Cardiac septum (tissue), 1 donor: ENCODE results near the gene GPR141. TPM values are rescaled to one million over a fixed set of nuclear protein-coding genes. Genes with fewer than 3 reads are reported as not detected.

ENCODE experiments used
- DNase-seq: peaks from one replicate; pipeline ENCODE4 v3.0.0-alpha.2; 2020; ENCODE audit warnings: low spot score
- intact Hi-C: fragments of 100-400 bp; cut with DNase I; formaldehyde crosslinking; loops from one replicate; pipeline ENCODE4 v1.14.0; 2022
- long read RNA-seq: library from polyadenylated mRNA; unstranded; transcript quantifications from one replicate; pipeline ENCODE4 v2.0.0, GENCODE V29; 2021
- total RNA-seq: library from RNA; stranded (reverse); fragmentation: NEBNext Ultra II Directional; extraction: Animal tissue kit (Norgen Biotek cat#: 25700); gene quantifications from one replicate; pipeline ENCODE4 v1.2.1, GENCODE V29; 2021
- donor health status: DM: no; HTN: no; CAD: no.

The GPR141 gene, protein sequence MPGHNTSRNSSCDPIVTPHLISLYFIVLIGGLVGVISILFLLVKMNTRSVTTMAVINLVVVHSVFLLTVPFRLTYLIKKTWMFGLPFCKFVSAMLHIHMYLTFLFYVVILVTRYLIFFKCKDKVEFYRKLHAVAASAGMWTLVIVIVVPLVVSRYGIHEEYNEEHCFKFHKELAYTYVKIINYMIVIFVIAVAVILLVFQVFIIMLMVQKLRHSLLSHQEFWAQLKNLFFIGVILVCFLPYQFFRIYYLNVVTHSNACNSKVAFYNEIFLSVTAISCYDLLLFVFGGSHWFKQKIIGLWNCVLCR
- 0.40 TPM for total RNA-seq
- long read RNA-seq = 0 reads

GRCh38 chr7:37683246-37684120, at the start of gene GPR141:
Gene GPR141 (plus strand): TSS chr7:37683766. CDS start chr7:37740394, 56,628 bp downstream.
- DNase-seq = no peak
- intact Hi-C loops = no loop called here

DNA sequence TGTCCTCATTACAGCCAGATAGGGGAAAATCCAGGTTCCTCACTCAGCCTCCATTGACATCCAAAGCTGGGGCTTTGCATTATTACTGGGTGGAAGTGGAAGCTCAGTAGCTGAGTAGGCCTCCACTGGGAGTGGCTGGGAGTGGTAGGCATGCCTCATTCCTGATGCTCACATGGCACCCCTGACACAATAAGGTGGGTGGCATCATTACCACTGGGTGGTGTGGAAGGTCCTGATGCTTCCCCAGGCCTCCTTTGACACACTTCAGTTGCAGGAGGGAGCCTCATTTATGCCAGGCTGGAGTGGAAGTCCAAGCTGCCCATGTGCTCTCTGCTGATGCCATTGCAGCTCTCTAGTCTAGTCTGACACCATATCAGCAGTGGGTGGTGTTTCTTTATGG, 48.2 kb upstream of the GPR141 start:
- no peak for DNase-seq
- intact Hi-C loops = no loop called here

GRCh38 chr7:37642028-37642540, 41.5 kb upstream of the GPR141 start:
- intact Hi-C loops = no loop called here
- no peak for DNase-seq

DNA sequence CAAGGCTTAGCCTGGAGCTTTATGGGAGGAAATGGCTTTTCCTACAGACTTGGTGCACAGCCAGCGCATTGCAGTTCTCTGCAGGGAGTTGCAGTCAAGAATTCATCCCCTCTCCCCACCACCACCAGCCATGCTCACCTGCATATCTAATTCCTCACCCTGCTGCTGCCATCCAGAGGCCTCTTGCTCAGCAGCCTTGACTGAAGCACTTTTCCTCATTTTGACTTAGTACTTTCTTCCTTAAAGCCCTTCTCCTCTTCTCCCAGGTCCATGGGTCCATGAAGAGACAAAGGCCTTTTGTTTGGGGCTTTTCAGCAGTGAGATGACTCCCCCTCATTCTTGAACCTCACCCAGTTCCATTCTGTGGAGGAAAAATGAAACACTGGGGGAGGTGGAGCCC, 39.7 kb upstream of the GPR141 start:
- intact Hi-C loops = no loop called here
- DNase-seq = no peak

DNA sequence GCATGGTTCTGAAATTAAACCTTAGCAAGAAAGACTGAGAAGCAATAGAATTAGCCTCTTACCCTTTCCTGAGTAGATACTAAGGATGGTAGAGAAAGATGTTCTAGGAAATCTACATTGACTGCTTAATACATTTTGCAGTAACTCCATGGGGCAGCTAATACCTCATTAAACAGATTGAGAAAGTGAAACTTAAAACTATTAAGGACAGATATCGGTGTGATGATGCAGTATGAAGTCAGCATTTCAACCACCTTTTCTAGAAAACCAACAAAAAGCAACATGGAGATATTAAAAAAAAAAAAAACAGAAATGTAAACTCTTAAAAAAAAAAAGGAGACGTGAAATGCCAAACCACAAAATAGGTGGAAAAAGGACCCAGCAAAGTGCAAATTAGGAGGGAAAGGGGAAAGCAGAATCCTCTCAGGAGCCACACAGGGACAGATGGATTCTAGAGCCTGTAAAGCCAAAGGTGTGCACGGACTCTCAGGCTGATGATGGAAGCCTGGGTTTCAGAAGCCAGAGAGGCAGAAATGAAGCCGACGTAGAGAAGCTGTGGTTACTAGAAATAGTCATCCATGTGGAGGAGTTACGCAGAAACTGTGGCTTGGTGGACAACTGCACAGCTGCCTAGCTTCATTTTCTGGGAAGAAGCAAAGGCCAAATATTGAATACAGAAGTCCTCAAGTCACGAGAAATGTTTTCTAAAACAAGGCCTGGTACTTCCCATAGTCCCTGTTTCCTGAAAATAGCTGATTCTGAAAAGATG, 38.1 kb upstream of the GPR141 start:
- no peak for DNase-seq
- intact Hi-C loops = no loop called here

GRCh38 chr7:37656913-37657530, 26.5 kb upstream of the GPR141 start:
- DNase-seq = no peak
- intact Hi-C loops = no loop called here

DNA sequence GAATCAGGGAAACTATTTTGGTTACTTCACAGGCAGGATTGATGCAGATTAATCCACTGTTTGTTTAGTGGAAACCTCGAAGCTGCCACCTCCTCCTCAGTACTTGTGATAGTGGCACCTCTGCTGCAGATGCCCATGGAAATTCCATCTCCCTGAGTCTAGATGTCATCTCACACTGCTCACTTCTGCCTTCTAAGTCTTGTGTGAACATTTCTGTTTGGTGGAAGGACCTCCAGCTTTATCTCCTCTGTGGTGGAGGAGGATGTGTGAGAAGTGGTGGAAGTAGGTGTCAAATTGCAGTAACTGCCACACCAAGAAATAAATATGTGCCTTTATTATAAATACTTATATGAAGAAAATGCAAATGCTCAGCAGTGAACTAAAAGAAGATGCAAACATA, 25.8 kb upstream of the GPR141 start:
- intact Hi-C loops = no loop called here
- no peak for DNase-seq

- DNase-seq = no peak
- intact Hi-C loops = no loop called here
Measured at GRCh38 chr7:37659971-37660565, 23.5 kb upstream of the GPR141 start.

DNA sequence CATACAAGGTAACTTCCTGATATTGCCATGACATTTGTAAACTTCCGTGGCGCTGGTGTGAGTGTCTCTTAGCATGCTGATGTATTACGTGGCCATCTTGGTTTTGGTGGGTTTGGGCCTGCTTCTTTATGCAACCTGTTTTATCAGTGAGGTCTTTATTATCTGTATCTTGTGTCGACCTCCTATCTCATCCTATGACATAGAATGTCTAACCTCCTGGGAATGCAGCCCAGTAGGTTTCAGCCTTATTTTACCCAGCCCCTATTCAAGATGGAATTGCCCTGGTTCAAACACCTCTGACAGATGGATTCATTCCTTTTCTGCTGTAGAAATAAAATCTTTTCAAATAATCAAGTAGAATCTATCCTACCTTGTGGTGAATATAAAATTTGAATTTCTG, 23.0 kb upstream of the GPR141 start:
- intact Hi-C loops = no loop called here
- no peak for DNase-seq

GRCh38 chr7:37663693-37664092, 19.9 kb upstream of the GPR141 start:
- intact Hi-C loops = no loop called here
- DNase-seq = peak; percentile 77

- intact Hi-C loops = no loop called here
- no peak for DNase-seq
Measured at GRCh38 chr7:37665352-37666022, 18.1 kb upstream of the GPR141 start.

DNA sequence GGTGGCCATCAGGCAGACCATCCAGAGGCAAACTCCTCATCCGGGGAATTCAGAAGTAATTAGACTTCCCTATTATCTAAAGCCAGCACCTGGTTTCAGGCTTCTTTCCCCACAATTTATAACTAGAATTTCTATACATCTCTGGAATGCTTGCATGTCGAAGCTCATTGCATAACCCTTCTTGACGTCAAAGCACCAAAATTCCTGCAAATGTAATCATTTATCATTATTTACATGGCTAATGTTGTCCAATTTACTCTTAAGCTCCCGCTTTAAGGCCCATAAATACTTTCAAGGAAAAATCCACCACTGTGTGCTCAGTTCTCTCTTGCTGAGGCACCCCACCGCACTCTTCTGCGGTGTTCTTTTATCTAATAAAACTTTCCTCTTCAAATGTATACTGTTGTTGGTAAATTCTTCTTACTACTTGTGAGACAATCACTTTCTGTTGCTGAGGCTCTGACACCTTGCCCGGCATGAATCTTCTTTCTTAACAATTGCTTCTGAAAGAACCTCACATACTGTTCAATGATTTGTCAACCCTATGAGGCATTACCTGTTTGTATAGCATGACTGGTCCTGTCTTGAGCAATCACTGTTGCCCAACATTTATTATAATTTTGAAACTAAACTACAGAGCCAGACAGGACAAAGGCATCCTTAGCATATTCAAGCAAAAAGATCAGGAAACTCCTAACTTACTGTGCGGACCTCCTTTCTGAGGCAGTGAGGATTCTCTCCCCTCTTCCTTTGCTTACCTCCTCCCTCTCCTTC, 17.4 kb upstream of the GPR141 start:
- intact Hi-C loops = no loop called here

DNA sequence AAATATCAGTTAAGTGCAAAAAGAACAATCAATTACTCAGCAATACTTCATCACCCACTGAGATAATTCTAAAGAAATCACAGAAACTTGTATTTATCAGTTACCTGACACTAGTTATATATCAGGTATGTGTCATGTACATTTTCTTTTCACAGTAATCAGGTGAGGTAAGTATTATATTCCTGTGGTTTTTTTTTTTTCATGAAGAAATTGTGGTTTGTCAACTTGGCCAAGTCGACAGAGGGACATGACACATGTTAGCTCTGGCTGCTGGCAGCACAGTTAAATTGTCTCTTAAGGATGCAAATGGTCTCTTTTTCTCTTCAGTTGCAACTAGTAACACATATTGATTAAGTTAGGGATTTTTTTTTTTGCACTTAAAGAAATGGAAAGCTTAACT, 13.7 kb upstream of the GPR141 start:
- intact Hi-C loops = no loop called here
- no peak for DNase-seq

More for the DNA sequence above, 17.4 kb upstream of the GPR141 start:
- no peak for DNase-seq

DNA sequence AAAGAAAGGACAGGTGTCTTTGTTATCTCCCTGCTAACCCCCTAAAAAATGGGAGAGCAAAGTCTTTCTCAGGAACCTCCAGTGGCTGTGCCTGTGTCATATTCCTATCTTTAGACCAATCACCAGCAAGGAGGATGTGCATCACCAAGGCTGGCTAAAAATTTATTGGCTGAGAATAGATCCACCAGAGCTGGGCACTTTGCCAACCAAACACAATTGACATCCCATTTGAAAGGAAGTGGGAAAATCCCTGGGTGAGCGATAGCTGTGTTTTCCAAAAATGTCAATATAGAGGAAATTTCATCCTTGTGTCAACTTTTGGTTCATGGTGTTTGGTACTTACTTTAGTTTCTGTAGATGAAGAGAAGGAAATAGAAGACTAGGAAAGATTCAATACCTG, 13.1 kb upstream of the GPR141 start:
- DNase-seq = no peak
- intact Hi-C loops = no loop called here

DNA sequence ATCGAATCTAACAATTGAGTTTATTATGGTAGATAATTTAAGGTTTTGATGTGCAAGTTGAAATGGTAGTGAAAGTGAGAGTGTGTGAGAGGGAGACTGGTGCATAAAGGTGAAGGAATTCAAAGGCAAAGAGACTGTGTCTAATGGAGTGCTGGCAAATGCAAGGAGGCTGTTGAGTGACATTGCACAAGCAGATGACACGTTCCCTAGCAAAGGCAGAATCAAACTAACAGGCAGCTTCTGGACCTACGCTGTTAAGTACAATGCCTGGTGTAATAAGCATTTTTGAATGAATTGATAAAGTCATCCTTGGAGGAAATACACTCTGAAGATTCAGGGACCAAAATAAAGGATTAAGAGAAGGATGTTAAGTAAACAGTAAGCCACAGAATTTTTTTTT, 11.7 kb upstream of the GPR141 start:
- intact Hi-C loops = no loop called here
- DNase-seq = no peak

GRCh38 chr7:37672926-37673325, 10.6 kb upstream of the GPR141 start:
- intact Hi-C loops = no loop called here
- no peak for DNase-seq

GRCh38 chr7:37673523-37673922, 10.0 kb upstream of the GPR141 start:
- intact Hi-C loops = no loop called here
- DNase-seq = no peak

DNA sequence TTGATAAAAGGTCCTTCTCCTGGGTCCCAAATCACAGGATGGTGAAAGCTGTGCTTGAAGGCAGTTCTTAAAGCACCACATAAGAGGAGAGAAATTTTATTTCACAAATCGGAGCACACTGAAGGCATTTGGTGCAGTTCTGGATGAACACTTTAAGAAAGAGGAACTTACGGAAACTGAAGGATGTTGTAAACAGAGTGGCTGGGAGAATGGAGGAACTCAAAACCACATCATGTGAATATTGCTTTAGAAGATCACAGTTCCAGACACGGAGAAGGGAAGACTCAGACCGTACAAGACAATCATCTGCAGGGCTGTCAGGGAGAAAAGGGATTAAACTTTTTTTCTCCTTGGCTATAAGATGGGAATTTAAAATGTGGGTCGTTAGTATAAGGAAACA, 9.0 kb upstream of the GPR141 start:
- intact Hi-C loops = no loop called here

More for the DNA sequence above, 9.0 kb upstream of the GPR141 start:
- no peak for DNase-seq
